ENCODE data around the gene GAS2. TPM values are rescaled to one million over a fixed set of nuclear protein-coding genes. Genes with fewer than 3 reads are reported as not detected.

The GAS2 gene
- total and polyA plus RNA-seq, 2 of the 4 experiments (the other 2 are of a cell fraction): 0.51 to 0.90 TPM

- Histone ChIP-seq H2AK9ac (replicated peaks; ENCODE audit: low read depth, low read length, poor library complexity) (no peak overlapping the region), H3K4me1 (ENCODE audit: control insufficient read depth, insufficient read depth, low read length) (no peaks in the 10 kb centered on the region)
These were observed 23.8 kb downstream of the GAS2 start for GRCh38 chr11:22690257-22690656.

More at GRCh38 chr11:22690257-22690656, 23.8 kb downstream of the GAS2 start:
- no peak overlapping the region for H2BK20ac ChIP-seq (ENCODE audit: low read depth, low read length)
- H4K20me1 ChIP-seq (ENCODE audit: insufficient read depth, low read length): no peaks in the 10 kb centered on the region
- no peak overlapping the region for H4K5ac ChIP-seq (ENCODE audit: low read depth, low read length)
- H3K18ac ChIP-seq (ENCODE audit: low read depth, low read length): no peak overlapping the region
- dilution Hi-C loops (cut with HindIII; ENCODE audit: low sequenced_read_pairs, unreplicated experiment): no loop called here
- H3K4ac ChIP-seq (ENCODE audit: low read depth, low read length): no peak overlapping the region
- no peak overlapping the region for H2AFZ ChIP-seq (replicated peaks; ENCODE audit: low read length, poor library complexity)
- CTCF ChIA-PET: no interaction called here
- POLR2A ChIA-PET (ENCODE audit: unreplicated experiment): interaction anchor here (0.5 to 0.7 kb wide), 2 partner anchors 13 to 46 kb away, joined by 3 read pairs; no protein-coding TSS in a partner anchor
- no peak overlapping the region for H2BK120ac ChIP-seq (ENCODE audit: low read depth, low read length)
- no peak overlapping the region for H2BK5ac ChIP-seq (ENCODE audit: low read depth, low read length, poor library complexity, severe bottlenecking)
- H2BK15ac ChIP-seq (ENCODE audit: low read depth, low read length): no peak overlapping the region
- no peak overlapping the region for H4K8ac ChIP-seq (ENCODE audit: low read depth in 2 of 2, low read length in 2 of 2)
- intact Hi-C loops (cut with micrococcal nuclease): no loop called here
- no peak overlapping the region for H3K56ac ChIP-seq (ENCODE audit: extremely low read depth, insufficient read depth, low read length)
- H3K36me3 ChIP-seq (ENCODE audit: control insufficient read depth, insufficient read depth, low read length): no peaks in the 10 kb centered on the region
- no peak for ATAC-seq (ENCODE audit: low read depth)
- H3K27ac ChIP-seq (ENCODE audit: insufficient read depth, low read length): no peak overlapping the region
- TF ChIP-seq MAFK (IDR thresholded peaks at IDR 0.05; ENCODE audit: low read depth, low read length) (no peak), RAD21 (IDR thresholded peaks at IDR 0.05; ENCODE audit: low read length) (no peak), RFX5 (IDR thresholded peaks at IDR 0.05; ENCODE audit: low read depth, low read length) (no peak), MXI1 (IDR thresholded peaks at IDR 0.05; ENCODE audit: borderline replicate concordance, low read depth, low read length) (no peak), RCOR1 (IDR thresholded peaks at IDR 0.05; ENCODE audit: insufficient replicate concordance, low read length) (no peak), NFE2L2 (IDR thresholded peaks at IDR 0.05; ENCODE audit: low read depth, low read length) (no peak), CHD1 (IDR thresholded peaks at IDR 0.05; ENCODE audit: low read depth, low read length) (no peak), ELK1 (IDR thresholded peaks at IDR 0.05; ENCODE audit: borderline replicate concordance, low read depth, low read length) (no peak), CEBPB (IDR thresholded peaks at IDR 0.05; ENCODE audit: low read depth, low read length) (no peak), POLR2A (IDR thresholded peaks at IDR 0.05; ENCODE audit: low read depth, low read length) (no peak), MAZ (IDR thresholded peaks at IDR 0.05; ENCODE audit: borderline replicate concordance, low read depth, low read length) (no peak)
- TF ChIP-seq, protein P1, sequence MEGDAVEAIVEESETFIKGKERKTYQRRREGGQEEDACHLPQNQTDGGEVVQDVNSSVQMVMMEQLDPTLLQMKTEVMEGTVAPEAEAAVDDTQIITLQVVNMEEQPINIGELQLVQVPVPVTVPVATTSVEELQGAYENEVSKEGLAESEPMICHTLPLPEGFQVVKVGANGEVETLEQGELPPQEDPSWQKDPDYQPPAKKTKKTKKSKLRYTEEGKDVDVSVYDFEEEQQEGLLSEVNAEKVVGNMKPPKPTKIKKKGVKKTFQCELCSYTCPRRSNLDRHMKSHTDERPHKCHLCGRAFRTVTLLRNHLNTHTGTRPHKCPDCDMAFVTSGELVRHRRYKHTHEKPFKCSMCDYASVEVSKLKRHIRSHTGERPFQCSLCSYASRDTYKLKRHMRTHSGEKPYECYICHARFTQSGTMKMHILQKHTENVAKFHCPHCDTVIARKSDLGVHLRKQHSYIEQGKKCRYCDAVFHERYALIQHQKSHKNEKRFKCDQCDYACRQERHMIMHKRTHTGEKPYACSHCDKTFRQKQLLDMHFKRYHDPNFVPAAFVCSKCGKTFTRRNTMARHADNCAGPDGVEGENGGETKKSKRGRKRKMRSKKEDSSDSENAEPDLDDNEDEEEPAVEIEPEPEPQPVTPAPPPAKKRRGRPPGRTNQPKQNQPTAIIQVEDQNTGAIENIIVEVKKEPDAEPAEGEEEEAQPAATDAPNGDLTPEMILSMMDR (conservative IDR thresholded peaks at IDR 0.05; ENCODE audit: low read depth, low read length): no peak
- H3K4me2 ChIP-seq (ENCODE audit: low read depth, low read length): no peak overlapping the region
- no peaks in the 10 kb centered on the region for H3K9me3 ChIP-seq (ENCODE audit: control insufficient read depth, insufficient read depth, low read length)
- no peak overlapping the region for H2AK5ac ChIP-seq (ENCODE audit: low read depth, low read length)
- H3K27me3 ChIP-seq (ENCODE audit: control insufficient read depth, insufficient read depth, low read length): no peaks in the 10 kb centered on the region
- no peak overlapping the region for H3K14ac ChIP-seq (replicated peaks; ENCODE audit: low read depth, low read length)
- DNase-seq: no peak
- H3K4me3 ChIP-seq (ENCODE audit: insufficient read depth, low read depth, low read length): no peak overlapping the region
- H3K23ac ChIP-seq (ENCODE audit: low read depth, low read length): no peak overlapping the region
- no peaks in the 10 kb centered on the region for H3K9me1 ChIP-seq (ENCODE audit: insufficient read depth, low read length)
- no peak overlapping the region for H4K91ac ChIP-seq (ENCODE audit: insufficient read depth, low read depth, low read length)
- H3K9ac ChIP-seq (ENCODE audit: low read depth, low read length): no peak overlapping the region
- H3K79me1 ChIP-seq (ENCODE audit: low read depth in 1 of 2, low read length in 2 of 2): no peaks in the 10 kb centered on the region
- WGBS, 2 experiments (ENCODE audit: extremely low coverage in 2 of 2, insufficient read length in 1 of 2): no CpG with 5 or more reads among the region's 1 CpG
- BruUV-seq (replicated peaks): no TSS peak
- in situ Hi-C loops (cut with MboI; ENCODE audit: low sequenced_read_pairs): no loop called here

Data from IMR-90 (cell line).